Measurements from ENCODE around the gene GREB1. TPM values are rescaled to one million over a fixed set of nuclear protein-coding genes. Genes with fewer than 3 reads are reported as not detected.

Gene GREB1
- total and polyA plus RNA-seq, 2 of the 4 experiments (the other 2 are of a cell fraction): 0.05 TPM; not detected in 1

GRCh38 chr2:11540996-11541692 is 7.3 kb downstream of the GREB1 start:
- no peak overlapping the region for H3K23ac ChIP-seq (ENCODE audit: low read depth, low read length)
- no peak overlapping the region for H3K4ac ChIP-seq (ENCODE audit: low read depth, low read length)
- no peak overlapping the region for H4K5ac ChIP-seq (ENCODE audit: low read depth, low read length)
- no peak overlapping the region for H2BK5ac ChIP-seq (ENCODE audit: low read depth, low read length, poor library complexity, severe bottlenecking)
- no peak overlapping the region for H2AK9ac ChIP-seq (replicated peaks; ENCODE audit: low read depth, low read length, poor library complexity)
- H3K27ac ChIP-seq (ENCODE audit: insufficient read depth, low read length): no peak overlapping the region
- H2BK120ac ChIP-seq (ENCODE audit: low read depth, low read length): no peak overlapping the region
- CTCF ChIA-PET: no interaction called here
- H4K91ac ChIP-seq (ENCODE audit: insufficient read depth, low read depth, low read length): no peak overlapping the region
- no peak overlapping the region for H3K14ac ChIP-seq (replicated peaks; ENCODE audit: low read depth, low read length)
- no peak overlapping the region for H3K56ac ChIP-seq (ENCODE audit: extremely low read depth, insufficient read depth, low read length)
- BruUV-seq (replicated peaks): no TSS peak
- H3K79me1 ChIP-seq (ENCODE audit: low read depth in 1 of 2, low read length in 2 of 2): no peaks in the 10 kb centered on the region
- TF ChIP-seq FOS (IDR thresholded peaks at IDR 0.05; ENCODE audit: low read depth, low read length) (no peak), RAD21 (IDR thresholded peaks at IDR 0.05; ENCODE audit: low read length) (no peak), RFX5 (IDR thresholded peaks at IDR 0.05; ENCODE audit: low read depth, low read length) (no peak), CHD1 (IDR thresholded peaks at IDR 0.05; ENCODE audit: low read depth, low read length) (no peak), BHLHE40 (IDR thresholded peaks at IDR 0.05; ENCODE audit: low read depth, low read length) (no peak)
- WGBS, 2 experiments (ENCODE audit: extremely low coverage in 2 of 2, insufficient read length in 1 of 2): 88% methylated on average over 1 of the region's 11 CpGs; no CpG with 5 or more reads in 1 of the 2 experiments
- no peak for DNase-seq
- H2BK15ac ChIP-seq (ENCODE audit: low read depth, low read length): no peak overlapping the region
- no peak overlapping the region for H3K18ac ChIP-seq (ENCODE audit: low read depth, low read length)
- no peak overlapping the region for H3K9ac ChIP-seq (ENCODE audit: low read depth, low read length)
- peaks cover 52% of the 10 kb centered on the region for H3K27me3 ChIP-seq (ENCODE audit: control insufficient read depth, insufficient read depth, low read length)
- no peak overlapping the region for H2AK5ac ChIP-seq (ENCODE audit: low read depth, low read length)
- intact Hi-C loops (cut with micrococcal nuclease) (no loop called here), dilution Hi-C loops (cut with HindIII; ENCODE audit: low sequenced_read_pairs, unreplicated experiment) (no loop called here), in situ Hi-C loops (cut with MboI; ENCODE audit: low sequenced_read_pairs) (no loop called here)
- no peak overlapping the region for H4K8ac ChIP-seq (ENCODE audit: low read depth in 2 of 2, low read length in 2 of 2)
- no peaks in the 10 kb centered on the region for H3K4me1 ChIP-seq (ENCODE audit: control insufficient read depth, insufficient read depth, low read length)
- H3K4me2 ChIP-seq (ENCODE audit: low read depth, low read length): no peak overlapping the region
- H2BK20ac ChIP-seq (ENCODE audit: low read depth, low read length): no peak overlapping the region
- no peaks in the 10 kb centered on the region for H3K9me3 ChIP-seq (ENCODE audit: control insufficient read depth, insufficient read depth, low read length)
- no peaks in the 10 kb centered on the region for H3K36me3 ChIP-seq (ENCODE audit: control insufficient read depth, insufficient read depth, low read length)
- ATAC-seq (ENCODE audit: low read depth): no peak
- no peak overlapping the region for H3K4me3 ChIP-seq (ENCODE audit: insufficient read depth, low read depth, low read length)
- H2AFZ ChIP-seq (replicated peaks; ENCODE audit: low read length, poor library complexity): no peak overlapping the region
- POLR2A ChIA-PET (ENCODE audit: unreplicated experiment): no interaction called here
- no peaks in the 10 kb centered on the region for H3K9me1 ChIP-seq (ENCODE audit: insufficient read depth, low read length)
- no peaks in the 10 kb centered on the region for H4K20me1 ChIP-seq (ENCODE audit: insufficient read depth, low read length)

Data from IMR-90 (cell line).